ENCODE data around the gene FURIN. TPM values are rescaled to one million over a fixed set of nuclear protein-coding genes. Genes with fewer than 3 reads are reported as not detected.

Gene FURIN
- total RNA-seq, 1 experiment from 2014 or later = 35.1 TPM

- H2BK5ac ChIP-seq (ENCODE audit: insufficient read length, low read length) = no peak overlapping the region
- no peaks in the 10 kb centered on the region for H4K20me1 ChIP-seq (ENCODE audit: control insufficient read depth, insufficient read depth, insufficient read length)
- no peaks in the 10 kb centered on the region for H3K79me2 ChIP-seq (ENCODE audit: insufficient read depth, low read length)
- H4K8ac ChIP-seq (replicated peaks; ENCODE audit: insufficient read length, low read depth, low read length) = no peak overlapping the region
- no peaks in the 10 kb centered on the region for H3K27me3 ChIP-seq (ENCODE audit: insufficient read depth, low read length)
- H3K9ac ChIP-seq (ENCODE audit: extremely low read depth, insufficient read length, low read length) = no peak overlapping the region
- no peak overlapping the region for H4K91ac ChIP-seq (ENCODE audit: insufficient read length, low read depth, low read length)
- no peaks in the 10 kb centered on the region for H3K23me2 ChIP-seq (ENCODE audit: insufficient read length, low read depth, low read length, poor library complexity, severe bottlenecking)
- H3K9me3 Mint-ChIP-seq = no peaks in the 10 kb centered on the region
- no peak overlapping the region for H3K4me2 ChIP-seq (ENCODE audit: insufficient read depth, insufficient read length, low read length)
- H3K4me1 ChIP-seq (ENCODE audit: insufficient read depth, low read length) = no peaks in the 10 kb centered on the region
- no peak overlapping the region for H2AFZ ChIP-seq (ENCODE audit: low read length)
- DNase-seq = no peak
- H3K27ac Mint-ChIP-seq = peak overlapping the region in 2 of 3 experiments; percentile 10 to 81; a peak in 3 of 7 replicates
- no peak overlapping the region for H2BK20ac ChIP-seq (ENCODE audit: low read depth, low read length, poor library complexity, severe bottlenecking)
- no peak overlapping the region for H3K23ac ChIP-seq (ENCODE audit: insufficient read length, low read depth, low read length)
- TF ChIP-seq CTCF (conservative IDR thresholded peaks at IDR 0.05) = no peak
- no peaks in the 10 kb centered on the region for H3K9me3 ChIP-seq (ENCODE audit: control insufficient read depth, low read depth, low read length)
- H3K36me3 Mint-ChIP-seq (ENCODE audit: insufficient read depth in 1 of 3, low read depth in 3 of 3) = no peaks in the 10 kb centered on the region; a peak in 1 of 7 replicates
- no peak overlapping the region for H3T11ph ChIP-seq (ENCODE audit: low read length)
- H4K5ac ChIP-seq (ENCODE audit: insufficient read length, low read depth, low read length) = no peak overlapping the region
- H2BK15ac ChIP-seq (ENCODE audit: low read depth, low read length) = no peak overlapping the region
- no peak overlapping the region for H2BK12ac ChIP-seq (ENCODE audit: insufficient read length, low read depth, low read length)
- no peaks in the 10 kb centered on the region for H3K79me1 ChIP-seq (ENCODE audit: insufficient read depth, low read depth, low read length, poor library complexity, severe bottlenecking)
- no peak overlapping the region for H3K18ac ChIP-seq (ENCODE audit: insufficient read length, low read depth, low read length)
- no peak overlapping the region for H3K4me3 Mint-ChIP-seq
- H3K14ac ChIP-seq (ENCODE audit: insufficient read depth, low read length) = no peak overlapping the region
- peaks cover 11 to 13% of the 10 kb centered on the region in 2 experiments; a peak in 3 of 4 replicates for H3K4me1 Mint-ChIP-seq
- no peak overlapping the region for H2BK120ac ChIP-seq (ENCODE audit: low read depth, low read length, poor library complexity, severe bottlenecking)
- H3K27ac ChIP-seq (ENCODE audit: insufficient read length, low read depth, low read length) = no peak overlapping the region
- H3K56ac ChIP-seq (ENCODE audit: insufficient read length, low read depth, low read length) = no peak overlapping the region
- no peak overlapping the region for H3K4ac ChIP-seq (ENCODE audit: low read depth, low read length)
- no CpG with 5 or more reads among the region's 15 CpGs for WGBS (ENCODE audit: extremely low coverage, insufficient read length, low lambda C conversion rate)
- H2AK5ac ChIP-seq (ENCODE audit: insufficient read length, low read length) = no peak overlapping the region
- no peaks in the 10 kb centered on the region; the same call in 1 of the 2 replicates for H3K27me3 Mint-ChIP-seq (ENCODE audit: low read depth)
These were observed 38.4 kb upstream of the FURIN start for GRCh38 chr15:90829942-90830440.
